Natural killer cell (primary cell): ENCODE data around the gene PRKCB. TPM values are rescaled to one million over a fixed set of nuclear protein-coding genes. Genes with fewer than 3 reads are reported as not detected.

Source experiments
- ATAC-seq, 3 donors: fragments of 150-1000 bp in 2 of 3; fragments of 200-7000 bp in 1 of 3; cut with Tn5 transposase; 1 replicate in 1 of 3; 2 replicates in 2 of 3; pipeline ENCODE4 v1.10.0; 2021; ENCODE audit warnings: mild to moderate bottlenecking in 2 of 3, moderate library complexity in 2 of 3
- DNase-seq, 2 donors: peaks; one replicate each; pipeline versions ENCODE4 v3.0.0 to v3.0.0-alpha.2; 2013 to 2021; ENCODE audit warnings: mixed read lengths in 1 of 2
- H3K27ac ChIP-seq: one replicate; pipeline ENCODE4 v1.5.1; 2013; ENCODE audit warnings: mild to moderate bottlenecking, low read length
- H3K27me3 ChIP-seq: one replicate; pipeline ENCODE4 v1.6.1; 2013; ENCODE audit warnings: low read length; ENCODE audit not compliant: control insufficient read depth, insufficient read depth
- H3K36me3 ChIP-seq: one replicate; pipeline ENCODE4 v1.6.1; 2013; ENCODE audit warnings: low read length; ENCODE audit not compliant: control insufficient read depth, insufficient read depth
- H3K4me1 ChIP-seq: one replicate; pipeline ENCODE4 v1.6.1; 2013; ENCODE audit warnings: low read length; ENCODE audit not compliant: control insufficient read depth, insufficient read depth
- H3K4me3 ChIP-seq: one replicate; pipeline ENCODE4 v1.5.1; 2013; ENCODE audit warnings: low read length
- H3K9me3 ChIP-seq: one replicate; pipeline ENCODE4 v1.6.1; 2013; ENCODE audit warnings: low read length; ENCODE audit not compliant: control insufficient read depth, insufficient read depth
- H3K27ac Mint-ChIP-seq, 2 donors: one replicate each; pipeline ENCODE4 v1.8.0; 2022; ENCODE audit warnings: mild to moderate bottlenecking in 2 of 2, mixed read lengths in 2 of 2, moderate library complexity in 1 of 2
- H3K27me3 Mint-ChIP-seq, 2 donors: one replicate each; pipeline ENCODE4 v1.8.0; 2022; ENCODE audit warnings: low read depth in 2 of 2, mixed read lengths in 2 of 2
- H3K36me3 Mint-ChIP-seq: one replicate; pipeline ENCODE4 v1.8.0; 2022; ENCODE audit warnings: mixed read lengths
- H3K4me1 Mint-ChIP-seq, 2 donors: one replicate each; pipeline ENCODE4 v1.8.0; 2022; ENCODE audit warnings: mixed read lengths in 2 of 2
- H3K4me3 Mint-ChIP-seq: one replicate; pipeline ENCODE4 v1.8.0; 2022; ENCODE audit warnings: mild to moderate bottlenecking, moderate library complexity, mixed read lengths
- H3K9me3 Mint-ChIP-seq, 2 donors: one replicate each; pipeline ENCODE4 v1.8.0; 2022; ENCODE audit warnings: mixed read lengths in 2 of 2
- WGBS: methylation state at CpG from one replicate; pipeline ENCODE4 v1.1.7; 2013; ENCODE audit warnings: missing lambda C conversion rate; ENCODE audit not compliant: insufficient coverage; 5-methylcytosine and 5-hydroxymethylcytosine counted together
- intact Hi-C: fragments of 100-400 bp; cut with micrococcal nuclease; formaldehyde crosslinking; loops from one replicate; pipeline ENCODE4 v1.14.2; 2022
- total RNA-seq, 4 donors: library from RNA; stranded (reverse); fragments of 120-200 nt in 1 of 4; gene quantifications; one replicate each; pipeline versions ENCODE4 v1.2.3 to v1.2.4, GENCODE V29; 2013 to 2022
- TF ChIP-seq, protein P1 (sequence below): fragments of 200-600 bp; IDR thresholded peaks from one replicate; pipeline ENCODE4 v1.8.0; 2022; ENCODE audit warnings: antibody characterized with exemption

Gene PRKCB
- total RNA-seq, 3 donors from 2014 or later (not counting 1 experiment from before 2014, with no cell fraction given), result 182 to 222 (median 183) TPM

DNA sequence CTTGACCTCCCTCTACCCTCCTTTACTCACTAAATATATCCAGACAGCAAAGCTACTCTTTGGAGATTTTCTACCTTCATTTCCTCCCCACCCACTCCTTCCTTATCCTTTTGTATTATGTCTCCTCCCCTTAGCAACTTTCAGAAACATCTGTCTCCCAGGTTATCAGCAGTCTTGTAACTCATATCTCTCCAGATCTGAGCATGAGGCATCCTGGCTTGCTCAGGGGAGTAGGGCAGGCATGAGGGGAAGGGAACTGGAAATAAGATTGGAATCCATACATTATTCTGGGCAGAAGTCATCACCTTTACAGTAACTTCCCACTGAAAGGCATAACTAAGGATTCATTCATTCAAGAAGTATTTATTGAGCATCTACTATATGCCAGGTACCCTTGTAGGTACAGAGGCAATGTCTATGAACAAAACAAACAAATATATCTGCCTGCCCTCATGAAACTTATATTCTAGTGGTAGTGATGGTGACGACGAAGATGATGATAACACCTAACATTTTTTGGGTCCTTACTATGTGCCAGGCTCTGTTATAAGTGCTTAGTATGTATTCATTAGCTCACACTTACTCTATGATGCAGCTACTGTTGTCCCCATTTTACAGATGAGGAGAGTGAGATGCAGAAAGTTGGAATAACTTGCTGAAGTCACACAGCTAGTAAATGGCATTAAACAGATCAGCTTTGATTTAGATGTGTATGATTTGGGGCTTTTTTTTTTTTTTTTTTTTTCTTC is 296.4 kb downstream of the PRKCB start:
- Mint-ChIP-seq H3K27ac (peak overlapping the region in 1 of 2 donors; percentile 4), H3K36me3 (no peaks in the 10 kb centered on the region), H3K9me3 (no peaks in the 10 kb centered on the region), H3K4me3 (no peak overlapping the region), H3K27me3 (no peaks in the 10 kb centered on the region), H3K4me1 (peaks cover 5 to 9% of the 10 kb centered on the region in 2 donors)
- Histone ChIP-seq H3K27me3 (no peaks in the 10 kb centered on the region), H3K4me3 (no peak overlapping the region), H3K36me3 (peaks cover 35% of the 10 kb centered on the region), H3K9me3 (no peaks in the 10 kb centered on the region), H3K4me1 (no peaks in the 10 kb centered on the region), H3K27ac (no peak overlapping the region)
- intact Hi-C loops, result no loop called here
- no CpG with 5 or more reads among the region's 2 CpGs for WGBS
- ATAC-seq (no peak), DNase-seq (no peak)
- TF ChIP-seq, protein P1, sequence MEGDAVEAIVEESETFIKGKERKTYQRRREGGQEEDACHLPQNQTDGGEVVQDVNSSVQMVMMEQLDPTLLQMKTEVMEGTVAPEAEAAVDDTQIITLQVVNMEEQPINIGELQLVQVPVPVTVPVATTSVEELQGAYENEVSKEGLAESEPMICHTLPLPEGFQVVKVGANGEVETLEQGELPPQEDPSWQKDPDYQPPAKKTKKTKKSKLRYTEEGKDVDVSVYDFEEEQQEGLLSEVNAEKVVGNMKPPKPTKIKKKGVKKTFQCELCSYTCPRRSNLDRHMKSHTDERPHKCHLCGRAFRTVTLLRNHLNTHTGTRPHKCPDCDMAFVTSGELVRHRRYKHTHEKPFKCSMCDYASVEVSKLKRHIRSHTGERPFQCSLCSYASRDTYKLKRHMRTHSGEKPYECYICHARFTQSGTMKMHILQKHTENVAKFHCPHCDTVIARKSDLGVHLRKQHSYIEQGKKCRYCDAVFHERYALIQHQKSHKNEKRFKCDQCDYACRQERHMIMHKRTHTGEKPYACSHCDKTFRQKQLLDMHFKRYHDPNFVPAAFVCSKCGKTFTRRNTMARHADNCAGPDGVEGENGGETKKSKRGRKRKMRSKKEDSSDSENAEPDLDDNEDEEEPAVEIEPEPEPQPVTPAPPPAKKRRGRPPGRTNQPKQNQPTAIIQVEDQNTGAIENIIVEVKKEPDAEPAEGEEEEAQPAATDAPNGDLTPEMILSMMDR, result no peak

DNA sequence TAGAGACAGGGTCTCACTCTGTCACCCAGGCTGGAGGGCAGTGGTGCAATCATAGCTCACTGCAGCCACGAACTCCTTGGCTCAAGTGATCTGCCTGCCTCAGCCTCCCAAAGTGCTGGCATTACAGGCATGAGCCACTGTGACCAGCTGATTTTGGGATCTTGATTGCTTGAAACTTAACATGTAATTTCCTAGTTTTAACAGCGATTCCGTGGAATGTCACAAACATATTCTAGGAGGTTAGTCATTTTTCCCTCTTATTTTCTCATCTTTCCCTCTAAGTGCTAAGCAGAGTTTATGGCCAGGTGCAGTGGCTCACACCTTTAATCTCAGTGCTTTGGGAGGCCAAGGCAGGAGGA is 297.0 kb downstream of the PRKCB start:
- no peaks in the 10 kb centered on the region for H3K36me3 Mint-ChIP-seq

DNA sequence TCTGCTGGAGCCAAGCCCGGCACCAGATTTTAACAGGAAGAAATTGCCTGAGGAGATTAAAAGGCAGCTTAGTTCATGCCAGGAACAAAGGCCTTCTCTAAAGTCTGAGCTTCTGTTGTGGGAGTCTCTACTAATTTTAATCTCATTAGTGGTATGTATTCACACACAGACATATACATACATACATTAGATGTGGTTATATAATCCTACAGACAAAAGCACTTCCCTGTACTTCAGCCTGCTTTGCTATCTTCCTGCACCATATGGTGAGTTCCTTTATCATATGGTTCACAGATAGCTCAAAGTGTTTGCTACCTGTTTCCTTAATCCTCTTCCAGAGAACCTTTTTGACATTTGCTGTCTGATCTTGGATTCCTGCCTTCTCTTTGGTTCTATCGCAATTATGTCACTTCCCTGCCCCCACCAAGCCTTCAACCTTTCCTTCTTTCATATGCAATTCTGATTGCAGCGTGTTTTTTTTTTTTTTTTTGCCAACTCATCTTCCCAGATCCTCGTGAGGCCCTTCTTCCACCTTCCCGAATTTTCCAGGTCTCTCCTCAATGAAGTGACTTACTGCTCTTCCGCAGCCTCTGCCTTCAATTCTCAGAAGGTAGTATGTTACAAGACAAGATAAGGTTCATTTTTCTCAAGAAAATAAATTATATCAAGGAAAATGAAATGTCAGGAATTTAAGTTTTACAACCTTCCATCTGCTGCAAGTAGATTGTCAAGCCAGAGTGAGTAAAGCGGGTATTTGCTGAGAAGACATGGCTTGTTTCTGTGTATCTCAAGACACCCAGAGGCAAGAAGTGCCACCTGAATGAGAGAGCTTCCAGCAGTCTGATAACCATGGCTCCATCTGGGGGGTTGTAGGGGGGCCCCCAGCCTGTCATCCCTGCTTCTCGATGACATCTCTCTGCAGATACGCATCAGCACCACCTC is 300.1 kb downstream of the PRKCB start:
- Histone ChIP-seq H3K4me1 (no peaks in the 10 kb centered on the region), H3K27me3 (no peaks in the 10 kb centered on the region), H3K4me3 (no peak overlapping the region), H3K36me3 (peaks cover 24% of the 10 kb centered on the region), H3K27ac (no peak overlapping the region), H3K9me3 (no peaks in the 10 kb centered on the region)
- WGBS, result 86% methylated on average over 8 of the region's 9 CpGs
- intact Hi-C loops, result no loop called here
- ATAC-seq (no peak), DNase-seq (no peak)
- no peaks in the 10 kb centered on the region for H3K27me3 Mint-ChIP-seq
- H3K4me3 Mint-ChIP-seq, result no peak overlapping the region
- H3K36me3 Mint-ChIP-seq, result peaks cover 6% of the 10 kb centered on the region
- no peaks in the 10 kb centered on the region for H3K9me3 Mint-ChIP-seq
- H3K4me1 Mint-ChIP-seq, result peaks cover 17 to 24% of the 10 kb centered on the region in 2 donors
- TF ChIP-seq, protein P1, result no peak
- H3K27ac Mint-ChIP-seq, result peak overlapping the region; percentile 1 to 32

More for the DNA sequence above, 297.0 kb downstream of the PRKCB start:
- DNase-seq, result no peak
- TF ChIP-seq, protein P1, result no peak
- Mint-ChIP-seq H3K27ac (no peak overlapping the region), H3K4me3 (no peak overlapping the region), H3K27me3 (no peaks in the 10 kb centered on the region), H3K4me1 (peaks cover 5 to 9% of the 10 kb centered on the region in 2 donors), H3K9me3 (no peaks in the 10 kb centered on the region)
- peaks cover 31% of the 10 kb centered on the region for H3K36me3 ChIP-seq
- ATAC-seq, result no peak
- intact Hi-C loops, result no loop called here
- 94% methylated on average over 3 of the region's 3 CpGs for WGBS
- H3K27ac ChIP-seq, result no peak overlapping the region
- no peaks in the 10 kb centered on the region for H3K4me1 ChIP-seq
- H3K4me3 ChIP-seq, result no peak overlapping the region
- H3K9me3 ChIP-seq, result no peaks in the 10 kb centered on the region
- no peaks in the 10 kb centered on the region for H3K27me3 ChIP-seq
